Skin of body (tissue), 2 donors: ENCODE measurements around the gene AZIN2. TPM values are rescaled to one million over a fixed set of nuclear protein-coding genes. Genes with fewer than 3 reads are reported as not detected.
"Not testable (repeated sequence)": the region's sequence is repeated elsewhere in the genome, so short reads cannot be mapped to it uniquely, and the experiment has no call there.

Source experiments
- DNase-seq: peaks from one replicate; lab custom pipeline; 2025; lab: John Stamatoyannopoulos, UW
- total RNA-seq: library from RNA; depleted of rRNA; stranded (reverse); fragments of >200 nt; gene quantifications from one replicate; pipeline ENCODE4 v1.2.3, GENCODE V29; 2014

The AZIN2 gene
- total RNA-seq, 1 donor from 2014 or later = 10.4 TPM

- DNase-seq = no peak
Measured at GRCh38 chr1:33094486-33094885, 13.5 kb downstream of the AZIN2 start.

DNA sequence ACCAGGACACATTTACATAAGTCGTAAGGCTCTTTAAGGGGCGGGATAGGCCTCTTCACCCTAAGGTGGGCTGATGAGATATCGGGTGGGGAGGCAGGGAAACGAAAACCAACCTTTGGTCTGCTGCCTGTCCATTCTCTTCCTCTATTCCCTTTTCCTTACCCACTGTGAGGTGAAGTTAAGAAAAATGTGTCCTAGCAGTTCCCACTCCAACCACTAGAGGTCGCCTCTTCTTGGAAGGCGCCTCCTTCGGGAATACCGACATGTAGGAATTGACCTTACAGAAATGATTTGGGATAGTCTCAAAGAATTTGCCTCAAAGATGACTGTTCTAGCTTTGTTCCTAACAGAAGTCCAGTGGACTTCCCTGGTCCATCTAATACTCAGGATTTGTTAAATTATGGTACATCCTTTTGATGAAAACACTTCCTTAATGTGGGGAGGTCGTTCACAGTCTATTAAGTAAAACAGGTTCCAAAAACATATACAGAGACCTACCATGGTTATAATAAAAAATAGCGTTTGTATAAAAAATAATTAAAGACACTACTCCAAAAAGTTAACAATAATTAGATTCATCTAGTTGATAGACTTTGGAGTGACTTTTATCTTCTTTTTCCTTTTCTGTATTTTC is 14.1 kb downstream of the AZIN2 start:
- peak; percentile 58 for DNase-seq

GRCh38 chr1:33096363-33097005 is 15.5 kb downstream of the AZIN2 start:
- DNase-seq = no peak

DNA sequence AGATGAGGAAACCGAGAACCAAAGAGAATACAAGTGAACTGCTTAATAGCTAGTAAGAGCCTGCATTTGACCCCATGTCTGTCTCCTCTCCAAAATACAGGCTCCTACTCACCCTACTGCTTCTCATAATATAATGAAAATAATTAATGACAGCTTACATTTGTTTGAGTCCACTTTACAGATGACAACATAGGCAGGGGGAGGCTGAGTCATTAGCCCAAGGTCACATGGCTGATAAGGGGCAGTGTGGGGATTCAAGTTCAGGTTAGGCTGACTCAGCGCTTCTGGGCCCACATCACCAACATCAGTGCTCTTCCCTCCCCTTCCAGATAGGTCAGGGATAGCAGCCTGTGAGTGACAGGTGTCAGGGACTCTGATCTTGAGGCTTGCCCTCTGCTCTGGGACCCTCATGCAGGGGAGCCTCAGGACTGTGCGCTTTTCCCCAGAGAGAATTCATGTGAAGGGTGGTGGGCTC is 16.2 kb downstream of the AZIN2 start:
- no peak for DNase-seq

DNA sequence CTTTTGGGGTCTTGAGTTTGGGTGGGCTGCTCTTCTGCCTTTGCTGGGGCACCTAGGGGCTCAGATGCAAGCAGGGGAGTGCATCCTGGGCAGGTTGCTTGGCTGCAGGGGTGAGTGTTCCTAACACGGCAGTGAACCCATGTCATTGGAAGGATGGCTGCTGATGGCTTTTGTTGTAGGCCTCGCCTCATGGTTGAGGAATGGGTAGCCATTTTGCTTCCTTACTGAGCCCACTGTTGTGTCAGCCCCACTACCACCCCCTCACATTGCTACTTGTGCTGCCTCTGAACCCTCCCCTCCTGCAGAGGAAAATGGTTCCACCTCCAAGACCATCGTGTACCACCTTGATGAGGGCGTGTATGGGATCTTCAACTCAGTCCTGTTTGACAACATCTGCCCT is 16.8 kb downstream of the AZIN2 start:
- no peak for DNase-seq

DNA sequence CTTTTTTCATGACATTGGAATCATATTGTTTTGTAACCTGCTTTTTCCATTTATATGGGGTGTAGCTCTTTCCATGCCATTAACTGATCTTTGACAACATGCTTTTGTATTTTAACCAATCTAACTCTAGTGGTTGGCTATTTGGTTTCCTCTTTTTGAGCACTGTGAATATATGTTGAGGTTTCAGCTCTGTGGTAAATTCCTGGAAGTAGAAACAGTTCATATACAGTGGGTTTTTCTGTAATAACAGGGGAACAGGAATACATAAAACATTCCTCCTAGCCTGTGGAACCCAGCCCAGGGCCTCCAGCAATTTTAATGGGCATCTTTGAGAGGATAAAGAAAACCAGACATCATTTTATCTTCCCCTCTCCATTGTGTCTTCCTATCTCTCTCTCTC is 17.4 kb downstream of the AZIN2 start:
- no peak for DNase-seq

DNA sequence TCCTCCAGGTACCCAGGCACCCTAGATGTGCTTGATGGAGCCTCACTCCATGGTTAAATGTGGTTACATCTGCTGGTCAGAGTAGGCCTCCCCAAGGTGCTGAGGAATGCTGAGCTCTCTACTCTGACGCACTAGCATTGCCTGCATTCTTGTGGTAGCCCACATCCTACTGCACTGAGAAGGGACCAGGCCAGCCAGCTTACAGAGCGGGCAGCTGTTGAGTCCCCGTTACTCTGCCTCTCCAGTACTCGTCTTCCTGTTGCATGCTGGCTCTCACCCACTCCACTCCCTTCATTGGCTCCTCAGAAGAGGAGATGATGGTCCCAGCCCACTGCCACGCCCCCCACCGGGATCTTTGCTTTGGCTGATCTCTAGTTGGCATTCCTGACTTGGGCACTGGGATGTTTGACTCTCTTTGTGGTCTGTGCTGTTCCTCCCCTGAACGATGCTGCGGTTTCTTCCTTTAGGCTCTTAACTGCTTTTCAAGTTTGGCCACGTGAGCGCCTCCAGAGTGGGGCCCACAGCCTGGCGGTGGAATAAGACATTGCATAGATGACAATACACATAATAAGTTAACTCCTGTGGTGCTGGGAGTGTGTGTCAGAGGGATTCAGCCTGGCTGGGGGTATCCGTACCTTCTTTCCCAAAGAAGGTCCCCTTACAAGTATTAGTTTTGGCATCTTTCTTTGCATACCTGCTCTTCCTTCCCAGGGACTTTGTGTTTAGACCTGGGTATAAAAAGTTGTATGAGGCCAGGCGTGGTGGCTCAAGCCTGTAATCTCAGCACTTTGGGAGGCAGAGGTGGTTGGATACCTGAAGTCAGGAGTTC is 18.6 kb downstream of the AZIN2 start:
- peak; percentile 77 for DNase-seq

- DNase-seq = not testable (repeated sequence)
Measured at GRCh38 chr1:33100119-33100415, 19.1 kb downstream of the AZIN2 start.

- no peak for DNase-seq
Measured at GRCh38 chr1:33110477-33110876, 29.5 kb downstream of the AZIN2 start.

DNA sequence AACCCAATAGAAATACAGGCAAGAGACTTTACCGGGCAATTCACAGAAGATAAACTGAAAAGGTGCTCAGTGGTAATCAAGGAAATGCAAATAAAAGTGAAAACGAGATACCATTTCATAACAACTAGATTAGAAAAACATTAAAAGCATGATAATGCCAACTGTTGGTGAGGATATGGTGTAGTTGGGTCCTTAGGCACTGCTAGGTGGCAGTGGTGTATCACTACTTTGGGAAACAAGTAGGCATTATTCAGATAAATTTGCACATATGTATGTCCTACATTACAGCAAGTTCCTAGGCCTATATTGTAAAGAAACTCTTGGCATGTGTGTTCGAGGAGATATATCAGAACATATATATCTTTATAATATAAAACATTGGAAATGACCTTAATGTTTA is 31.0 kb downstream of the AZIN2 start:
- DNase-seq = no peak

- no peak for DNase-seq
Measured at GRCh38 chr1:33117440-33118085, 36.6 kb downstream of the AZIN2 start.

DNA sequence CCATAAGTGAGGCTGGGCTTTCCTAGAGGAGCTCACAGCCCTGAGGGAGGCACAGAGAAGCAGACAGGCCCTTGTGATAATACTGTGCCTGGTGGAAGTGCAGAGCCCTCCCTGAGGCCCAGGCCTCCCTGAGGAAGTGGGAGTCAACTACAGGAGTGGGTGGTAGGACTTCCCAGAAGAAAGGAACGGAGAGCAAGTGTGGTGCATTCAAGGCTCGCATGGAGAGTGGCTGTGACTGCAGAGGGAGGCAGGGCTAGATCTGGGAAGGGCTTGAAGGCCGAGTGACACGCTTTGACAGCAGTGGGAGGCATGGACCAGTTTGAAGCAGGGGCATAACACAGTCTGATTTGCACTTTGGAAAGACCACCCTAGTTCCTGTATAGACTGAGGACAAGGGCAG is 37.3 kb downstream of the AZIN2 start:
- DNase-seq = no peak

GRCh38 chr1:33119050-33119449 is 38.1 kb downstream of the AZIN2 start:
- DNase-seq = no peak

DNA sequence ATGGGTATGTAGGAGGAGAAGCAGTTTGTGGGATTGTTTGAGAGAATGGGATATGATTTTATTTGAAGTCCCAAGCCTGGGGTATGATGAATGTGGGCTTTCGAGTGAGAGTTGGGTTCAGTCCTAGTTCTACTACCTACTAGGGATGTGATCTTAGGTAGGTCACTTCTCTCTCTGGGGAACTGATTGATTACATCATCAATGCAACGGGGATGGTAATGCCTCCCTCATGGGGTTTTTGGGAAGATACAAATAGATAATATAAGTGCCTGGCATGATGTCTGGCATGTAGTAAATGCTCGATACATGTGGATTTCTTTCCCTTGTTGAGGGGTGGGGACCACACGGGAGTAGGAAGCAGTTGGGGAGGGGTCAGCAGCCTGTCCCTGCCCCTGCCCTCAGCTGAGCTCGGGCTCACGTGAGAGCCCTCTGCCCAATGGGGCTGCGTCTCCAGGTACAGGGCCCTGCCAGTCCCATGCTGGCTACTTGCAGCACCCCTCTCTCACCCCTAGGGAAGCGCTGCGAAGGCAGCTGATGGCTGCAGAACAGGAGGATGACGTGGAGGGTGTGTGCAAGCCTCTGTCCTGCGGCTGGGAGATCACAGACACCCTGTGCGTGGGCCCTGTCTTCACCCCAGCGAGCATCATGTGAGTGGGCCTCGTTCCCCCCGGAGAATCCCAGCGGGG is 38.7 kb downstream of the AZIN2 start:
- DNase-seq = no peak

DNA sequence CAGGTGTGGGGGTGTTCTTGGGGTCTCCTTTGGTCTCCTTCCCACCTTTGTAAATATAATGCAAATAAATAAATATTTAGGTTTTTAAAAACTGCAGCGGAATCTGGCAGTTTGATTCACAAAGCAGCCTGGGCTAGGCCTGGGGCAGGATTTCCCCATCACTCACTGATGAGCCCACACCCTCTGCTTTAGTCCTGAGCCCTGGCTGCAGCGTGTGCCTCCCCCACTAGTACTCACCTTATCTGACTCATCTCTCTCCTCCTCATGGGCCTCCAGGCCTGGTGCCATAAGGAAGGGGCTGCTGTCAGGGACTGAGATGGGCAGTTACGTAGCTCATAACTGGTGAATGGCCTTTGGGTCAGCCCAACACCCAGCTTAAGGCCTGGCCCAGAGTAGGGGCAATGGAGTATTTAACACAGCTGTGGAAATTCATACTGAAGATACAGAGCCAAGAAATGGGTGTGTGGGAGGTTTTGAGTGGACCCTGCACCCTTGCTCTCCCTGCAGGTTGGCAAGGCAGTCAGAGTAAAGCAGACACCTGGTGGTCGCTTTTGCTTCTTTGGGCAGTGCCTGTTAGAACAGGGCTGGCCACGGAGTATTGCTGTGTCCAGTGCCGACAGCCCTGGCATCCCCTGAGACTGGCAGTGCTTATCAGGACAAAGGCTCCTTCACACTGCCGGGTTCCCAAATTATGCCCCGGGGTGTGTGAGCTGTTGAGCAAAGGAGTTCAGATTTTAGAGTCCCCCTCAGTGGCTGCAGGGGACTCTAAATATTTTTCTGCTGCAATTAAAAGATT is 39.7 kb downstream of the AZIN2 start:
- DNase-seq = no peak

- DNase-seq = no peak
Measured at GRCh38 chr1:33121728-33122127, 40.8 kb downstream of the AZIN2 start.

DNA sequence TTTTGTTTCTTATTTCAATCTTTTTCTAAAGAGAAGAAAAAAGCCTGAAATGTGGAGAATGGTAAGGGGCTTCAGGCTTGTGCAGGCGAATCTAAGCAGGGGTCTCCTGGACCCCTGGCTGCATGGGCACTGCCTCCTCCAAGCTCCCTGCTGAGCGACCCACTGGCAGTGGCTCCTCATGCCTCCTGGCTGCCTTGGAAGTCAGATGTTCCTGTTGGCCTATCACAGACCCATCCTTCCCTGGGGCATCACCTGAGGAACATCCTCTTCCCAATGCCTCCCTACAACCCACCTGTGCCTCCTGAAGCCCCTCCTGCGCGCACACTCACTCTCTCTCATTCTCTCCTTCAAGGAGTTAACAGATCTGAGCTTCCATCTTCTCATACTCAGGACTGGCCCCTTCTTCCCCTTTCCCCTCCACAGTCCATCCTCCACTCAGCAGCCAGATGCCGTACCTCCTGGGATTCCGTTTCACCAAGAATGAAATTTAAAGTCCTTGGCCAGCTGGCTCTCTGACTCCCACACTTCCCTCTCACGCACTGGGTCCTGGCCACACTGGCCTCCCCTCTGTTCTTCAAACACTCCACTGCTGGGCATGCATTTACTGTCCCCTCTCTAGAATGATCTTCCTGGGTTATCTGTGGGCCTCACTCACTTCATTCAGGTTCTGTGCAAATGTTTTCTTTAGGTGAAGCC is 41.7 kb downstream of the AZIN2 start:
- DNase-seq = no peak

- no peak for DNase-seq
Measured at GRCh38 chr1:33123266-33123665, 42.3 kb downstream of the AZIN2 start.

GRCh38 chr1:33124647-33125046 is 43.7 kb downstream of the AZIN2 start:
- not testable (repeated sequence) for DNase-seq

- DNase-seq = no peak
Measured at GRCh38 chr1:33126411-33127000, 45.6 kb downstream of the AZIN2 start.
